Brain pericyte (primary cell): Measurements from ENCODE around the gene DLG2.

Source experiments
- DNase-seq: peaks from one replicate; pipeline ENCODE4 v3.0.0-alpha.2; 2012; ENCODE audit warnings: low read depth, low spot score

Gene DLG2

DNA sequence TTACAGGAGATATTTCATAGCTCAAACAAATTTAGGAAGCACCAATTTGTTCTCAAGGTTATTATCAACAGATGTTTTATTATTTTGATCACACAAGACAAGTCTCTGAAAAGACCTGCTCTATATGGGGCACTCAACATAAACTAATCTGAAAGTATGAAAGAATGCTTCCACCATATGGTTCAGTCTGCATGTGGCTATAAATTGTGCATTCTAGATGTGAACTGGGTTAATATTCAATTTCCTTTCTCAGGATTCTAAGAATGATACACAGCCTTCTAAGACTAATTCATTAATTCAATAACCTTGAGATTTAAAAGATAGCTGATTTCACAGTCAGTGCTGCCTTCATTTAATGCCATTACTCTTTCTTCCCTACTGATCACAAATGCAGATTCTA lies 1489.6 kb downstream of the DLG2 start:
- DNase-seq, result no peak

DNA sequence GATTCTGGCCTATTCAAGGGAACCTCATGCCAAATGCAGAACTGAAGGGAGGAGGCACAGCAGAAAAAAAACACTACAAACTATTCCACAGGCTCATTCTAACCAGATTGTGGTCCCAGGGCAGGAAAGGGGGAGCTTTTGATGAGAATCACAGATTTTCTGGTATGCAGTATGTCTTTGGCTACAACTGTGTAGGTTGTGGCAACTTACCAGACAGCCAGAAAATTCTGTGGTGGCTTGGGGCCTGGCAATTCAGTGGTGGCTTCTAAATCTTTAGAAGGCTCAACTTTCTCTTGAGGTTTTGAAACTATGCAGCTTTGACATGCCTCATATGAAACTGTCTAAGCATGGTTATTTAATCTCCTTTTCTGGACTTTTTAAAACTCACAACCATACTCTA lies 1490.2 kb downstream of the DLG2 start:
- DNase-seq, result no peak

DNA sequence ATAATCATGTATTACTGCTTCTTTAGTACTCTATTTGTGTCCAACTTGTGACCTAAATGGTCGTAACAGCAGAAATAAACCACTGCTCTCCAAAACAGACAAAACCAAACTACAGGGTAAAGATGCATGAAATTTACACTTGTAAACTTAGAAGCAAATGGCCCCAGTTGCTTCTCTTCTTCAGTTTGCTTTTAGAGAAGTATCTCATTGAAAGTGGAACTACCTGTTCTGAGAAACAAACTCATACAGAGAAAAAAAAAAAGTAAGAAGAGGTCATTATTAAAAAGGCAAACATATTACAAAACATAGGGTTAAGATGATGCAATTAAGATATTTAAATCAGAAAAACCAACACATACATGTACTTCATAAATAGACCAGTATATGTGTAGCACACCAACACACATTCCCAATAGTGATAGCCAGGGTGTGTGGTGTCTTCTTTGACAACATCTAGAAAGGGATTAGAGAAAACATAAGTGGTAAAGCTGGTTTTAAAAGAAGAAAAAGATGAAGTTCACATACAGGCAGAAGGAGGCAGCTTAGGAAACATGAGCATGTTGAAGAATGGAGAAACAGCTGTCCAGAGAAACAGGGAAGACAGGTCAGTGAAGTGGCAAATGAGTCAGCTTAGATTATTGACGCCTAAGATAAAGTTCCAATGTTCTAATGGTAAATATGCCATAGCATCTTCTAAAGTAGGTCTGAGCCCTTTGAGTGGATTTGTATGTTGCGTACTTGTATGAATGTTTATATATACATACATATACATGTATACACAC lies 1496.3 kb downstream of the DLG2 start:
- DNase-seq, result no peak

DNA sequence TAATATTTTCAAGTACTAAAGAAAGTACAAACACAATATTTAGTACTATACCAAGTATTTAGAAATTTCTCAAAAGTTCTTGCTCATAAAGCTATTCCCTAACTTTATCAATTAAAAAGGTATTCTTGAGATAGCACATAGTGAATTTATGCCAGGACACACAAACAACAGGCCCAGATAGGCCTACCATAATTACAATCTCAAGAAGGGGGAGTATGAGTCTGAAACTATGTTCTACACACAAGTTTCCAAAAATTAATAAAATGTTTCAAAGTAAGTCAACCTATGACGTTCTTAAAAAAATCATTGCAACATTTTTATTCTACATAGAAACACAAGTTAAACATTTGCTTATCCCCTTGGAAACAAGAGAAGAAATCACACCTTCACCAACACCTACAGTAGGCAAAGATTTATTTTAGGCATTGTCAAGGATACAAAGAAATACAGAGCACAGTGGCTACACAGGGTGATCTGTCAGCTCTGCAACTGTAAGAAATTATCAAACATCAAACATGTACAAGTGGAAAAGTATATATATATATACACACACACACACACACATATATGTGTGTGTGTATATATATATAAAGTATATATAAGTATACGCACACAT lies 1497.1 kb downstream of the DLG2 start:
- no peak for DNase-seq

DNA sequence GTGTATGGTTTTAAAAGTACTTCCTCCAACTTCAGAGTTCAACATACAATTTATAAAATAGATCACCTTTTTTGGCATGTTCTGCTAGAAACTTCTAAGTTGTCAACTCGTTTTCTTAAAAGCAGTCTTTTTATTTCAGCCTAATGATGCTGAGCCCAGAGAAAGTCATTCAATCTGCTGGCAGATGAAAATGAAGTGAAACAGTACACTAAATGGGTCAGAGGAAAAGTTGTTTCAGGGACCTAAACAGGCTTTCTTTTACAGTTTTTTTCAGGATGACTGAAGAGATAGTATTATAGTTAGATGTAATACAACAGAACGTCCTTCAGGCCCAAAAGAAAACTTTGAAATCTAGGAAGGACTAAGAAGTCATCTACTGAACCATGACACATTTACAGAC lies 1498.3 kb downstream of the DLG2 start:
- DNase-seq, result no peak

DNA sequence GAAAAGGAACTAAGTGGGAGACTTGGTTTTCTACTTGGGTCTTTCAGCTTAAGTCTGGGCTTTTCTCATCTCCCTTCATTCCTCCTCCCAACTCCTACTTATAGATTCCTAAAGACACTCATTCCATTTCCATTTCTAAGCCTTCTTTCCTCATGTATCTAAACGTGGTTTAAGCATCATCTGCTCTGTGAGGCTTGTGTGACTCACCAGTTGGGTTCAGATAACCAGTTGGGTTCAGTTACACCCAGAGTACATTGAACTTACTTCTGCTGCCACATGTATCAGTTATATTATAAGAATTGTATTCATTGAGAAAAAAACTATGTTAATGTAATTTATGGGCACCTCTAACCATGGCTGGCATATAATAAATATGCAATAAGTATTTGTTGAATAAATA lies 1509.8 kb downstream of the DLG2 start:
- DNase-seq, result no peak

DNA sequence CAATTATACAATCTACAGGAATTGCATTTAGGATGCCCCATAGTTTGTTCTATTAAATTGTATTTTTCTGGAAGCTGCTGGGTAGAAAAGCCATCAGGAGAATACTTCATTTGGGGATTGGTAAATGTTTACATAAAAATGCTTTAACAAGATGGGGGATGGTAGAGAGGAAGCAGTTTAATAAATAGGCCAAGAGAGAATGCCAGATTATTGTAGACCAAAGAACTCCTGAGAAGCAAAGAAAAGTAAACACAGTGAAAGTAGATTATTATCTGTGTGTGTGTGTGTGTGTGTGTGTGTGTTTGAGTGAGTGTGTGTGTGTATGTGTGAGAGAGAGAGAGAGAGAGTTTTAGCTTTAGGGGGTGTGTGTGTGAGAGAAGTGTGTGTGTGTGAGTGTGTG lies 1520.6 kb downstream of the DLG2 start:
- DNase-seq, result no peak

DNA sequence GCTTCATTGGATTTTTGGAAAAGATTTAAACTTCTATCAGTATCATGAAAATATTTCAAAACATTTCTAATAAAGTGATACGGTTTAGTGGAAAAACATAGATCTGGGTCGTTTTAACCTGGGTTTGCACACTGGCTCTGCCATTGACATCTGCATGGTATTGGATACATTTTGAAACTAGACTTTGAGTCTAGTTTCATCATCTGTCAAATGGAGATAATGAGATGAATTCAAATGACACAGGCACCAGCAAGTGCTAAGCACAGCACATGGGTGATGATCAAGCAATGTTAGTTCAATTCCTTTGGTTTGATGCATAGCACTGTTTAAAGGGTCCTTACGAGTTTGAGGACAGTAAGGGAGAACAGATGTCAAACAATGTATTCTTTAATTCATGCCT lies 1522.0 kb downstream of the DLG2 start:
- no peak for DNase-seq

DNA sequence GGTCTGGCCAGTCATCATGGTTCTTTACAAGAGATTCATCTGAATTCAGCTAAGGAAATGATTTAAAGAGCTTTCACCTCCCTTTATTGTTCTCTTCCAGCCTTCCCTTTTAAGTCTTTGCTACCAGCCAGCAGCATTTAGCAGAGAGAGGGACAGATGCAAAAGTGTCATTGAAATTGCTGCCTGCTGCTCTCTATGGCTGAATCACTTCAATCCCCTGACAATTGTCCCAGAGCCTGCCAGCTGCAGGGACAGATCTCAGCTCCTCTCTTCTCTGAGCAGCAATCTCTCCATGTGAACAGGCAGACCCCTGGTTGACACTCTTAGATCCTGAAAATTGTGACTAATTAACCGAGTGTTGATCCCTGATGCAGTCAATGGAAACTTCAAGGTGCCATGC lies 1524.0 kb downstream of the DLG2 start:
- DNase-seq, result no peak

DNA sequence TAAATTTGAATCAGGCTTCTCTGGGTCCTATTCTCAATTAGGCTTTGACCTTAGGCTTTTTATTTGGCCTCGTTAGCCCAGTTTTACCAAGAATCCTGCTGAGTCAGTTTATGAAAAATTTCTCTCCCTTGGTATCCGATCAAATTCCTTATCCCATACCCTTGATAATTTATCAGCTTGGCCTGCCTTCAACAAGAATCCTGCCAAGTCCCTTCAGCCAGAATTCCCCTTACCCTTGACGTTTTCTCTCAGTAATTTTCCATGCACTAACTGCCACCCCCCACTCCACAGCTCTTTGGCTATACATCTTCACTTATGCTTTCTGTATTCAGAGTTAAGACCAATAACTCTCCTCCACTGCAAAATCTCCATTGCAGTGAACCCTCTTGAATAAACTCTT lies 1530.0 kb downstream of the DLG2 start:
- no peak for DNase-seq

DNA sequence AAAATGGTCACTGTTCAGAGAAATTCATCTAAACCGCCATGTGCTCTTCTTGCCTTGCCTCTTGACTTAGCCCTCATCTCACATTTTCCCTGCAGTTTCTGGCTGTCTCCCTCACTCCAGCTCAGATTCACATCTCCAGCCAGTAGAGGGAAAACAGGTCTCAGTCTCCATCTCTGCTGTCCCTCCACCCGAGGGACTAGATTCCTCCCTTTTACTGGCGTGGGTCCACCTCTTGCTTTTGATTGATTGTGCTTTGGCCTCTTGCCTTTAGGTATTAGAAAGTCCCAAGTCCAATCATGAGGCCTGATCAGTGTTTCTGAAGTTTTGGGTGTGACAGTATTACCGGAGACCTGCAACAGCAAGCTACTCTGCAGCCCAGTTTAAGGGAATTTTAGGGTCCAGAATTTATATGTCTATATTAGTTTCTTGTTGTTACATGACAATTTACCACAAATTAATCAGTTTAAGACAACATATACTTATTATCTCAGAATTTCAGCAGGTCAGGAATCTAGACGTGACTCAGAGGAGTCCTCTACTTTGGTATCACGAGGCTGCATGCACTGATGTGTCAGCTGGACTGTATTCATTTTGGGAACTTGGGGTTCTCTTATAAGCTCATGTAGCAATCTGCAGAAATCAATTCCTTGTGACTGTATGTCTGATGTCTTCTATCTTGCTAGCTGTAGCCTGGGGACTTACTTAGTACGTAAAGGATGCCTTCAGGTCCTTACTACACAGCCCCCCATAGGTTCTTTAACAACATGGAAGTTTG lies 1535.7 kb downstream of the DLG2 start:
- DNase-seq, result no peak

DNA sequence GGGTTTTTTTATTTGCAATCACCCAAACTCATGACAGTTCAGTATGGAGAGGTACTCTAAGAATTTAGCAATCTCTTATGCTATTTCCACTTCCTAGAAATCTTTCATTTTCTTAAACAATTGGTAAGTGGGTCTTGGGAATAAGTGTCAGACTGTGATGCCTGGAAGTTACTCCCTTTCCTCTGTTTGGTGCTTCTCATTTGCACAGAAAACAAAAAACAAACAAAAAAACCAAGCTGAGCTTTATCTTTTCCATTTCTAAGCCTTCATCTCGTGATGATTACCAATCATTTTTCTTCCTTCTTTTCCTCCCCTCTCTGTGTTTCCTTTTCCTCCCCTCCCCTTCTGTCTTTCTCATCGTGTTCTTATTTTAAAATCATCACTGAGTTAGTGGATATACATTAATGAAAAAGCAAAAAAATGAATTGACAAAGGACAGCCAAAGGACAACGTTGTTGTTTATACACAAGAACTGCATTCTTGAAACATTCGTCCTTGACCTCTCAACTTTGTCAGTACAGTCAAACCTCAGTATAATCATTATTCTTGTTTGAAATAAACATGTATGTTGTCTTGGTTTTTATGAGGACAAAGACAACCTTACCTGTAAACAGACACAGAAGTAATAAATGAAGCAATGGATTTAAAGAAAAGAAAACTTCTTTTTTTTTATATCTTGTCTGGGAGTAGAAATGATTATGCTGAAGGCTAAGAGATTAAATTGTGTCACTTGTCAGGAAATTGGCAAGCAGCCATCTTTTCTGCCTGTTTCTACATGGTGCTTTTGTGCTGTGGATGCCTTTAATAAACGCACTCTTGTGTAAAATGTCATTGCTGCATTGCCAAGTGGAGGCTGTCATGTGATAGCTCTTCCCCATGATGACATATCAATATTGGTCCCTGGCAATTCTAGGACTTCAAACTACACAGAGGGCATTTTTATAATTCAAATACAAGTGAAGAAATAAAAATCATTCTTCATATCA lies 1537.8 kb downstream of the DLG2 start:
- no peak for DNase-seq

DNA sequence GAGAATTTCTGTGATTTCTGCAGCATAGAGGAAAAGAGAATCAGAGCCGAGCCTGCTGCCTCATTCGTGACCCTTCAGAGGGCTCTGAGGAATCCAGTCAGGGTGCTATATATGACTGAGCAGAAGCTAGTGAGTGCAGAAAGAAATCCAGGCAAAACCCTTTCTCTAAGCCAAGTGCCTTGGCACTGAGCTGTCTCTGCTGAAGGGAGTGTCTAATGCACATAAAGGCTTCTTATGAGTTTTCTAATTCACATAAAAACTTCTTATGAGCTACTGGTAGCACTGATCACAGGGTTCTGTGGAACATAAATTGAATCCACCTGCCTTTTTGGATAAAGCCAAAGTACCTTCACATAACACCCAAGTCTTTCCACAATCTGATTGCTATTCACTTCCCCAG lies 1555.3 kb downstream of the DLG2 start:
- no peak for DNase-seq

DNA sequence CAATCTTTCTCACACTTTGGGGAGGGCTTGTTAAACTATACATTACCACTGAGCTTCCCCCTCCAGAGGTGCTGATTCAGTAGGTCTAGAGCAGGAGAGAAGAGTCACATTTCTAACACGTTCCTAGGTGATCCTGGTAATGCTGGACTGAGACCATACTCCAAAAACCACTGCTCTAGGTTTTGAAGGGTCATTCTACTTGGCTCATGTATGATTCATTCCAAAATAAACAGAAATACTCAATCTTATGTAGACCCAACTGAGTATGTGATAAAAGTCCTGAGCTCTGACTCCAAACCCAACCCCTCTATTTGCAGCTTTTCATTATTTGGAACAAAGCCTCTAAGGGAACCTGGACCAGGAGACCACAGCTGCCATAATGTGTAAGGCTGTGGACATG lies 1558.1 kb downstream of the DLG2 start:
- no peak for DNase-seq

DNA sequence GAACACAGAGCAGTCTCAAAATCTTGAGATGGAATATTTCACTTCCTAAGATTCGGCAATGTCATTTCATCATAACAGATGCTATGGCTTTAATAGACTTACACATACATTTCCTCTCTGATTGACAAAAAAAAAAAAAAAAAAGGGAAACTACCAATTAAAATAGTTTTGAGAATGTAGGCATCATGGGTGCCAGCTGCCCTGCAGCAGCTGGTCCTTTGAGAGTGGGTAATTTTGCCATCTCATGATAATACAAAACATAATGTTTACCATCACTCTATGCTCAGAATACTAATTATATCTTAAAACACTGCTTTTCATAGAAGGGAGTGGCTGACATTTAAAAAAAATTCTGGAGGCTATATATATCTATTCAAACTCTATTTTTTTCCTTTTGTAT lies 1565.4 kb downstream of the DLG2 start:
- no peak for DNase-seq

DNA sequence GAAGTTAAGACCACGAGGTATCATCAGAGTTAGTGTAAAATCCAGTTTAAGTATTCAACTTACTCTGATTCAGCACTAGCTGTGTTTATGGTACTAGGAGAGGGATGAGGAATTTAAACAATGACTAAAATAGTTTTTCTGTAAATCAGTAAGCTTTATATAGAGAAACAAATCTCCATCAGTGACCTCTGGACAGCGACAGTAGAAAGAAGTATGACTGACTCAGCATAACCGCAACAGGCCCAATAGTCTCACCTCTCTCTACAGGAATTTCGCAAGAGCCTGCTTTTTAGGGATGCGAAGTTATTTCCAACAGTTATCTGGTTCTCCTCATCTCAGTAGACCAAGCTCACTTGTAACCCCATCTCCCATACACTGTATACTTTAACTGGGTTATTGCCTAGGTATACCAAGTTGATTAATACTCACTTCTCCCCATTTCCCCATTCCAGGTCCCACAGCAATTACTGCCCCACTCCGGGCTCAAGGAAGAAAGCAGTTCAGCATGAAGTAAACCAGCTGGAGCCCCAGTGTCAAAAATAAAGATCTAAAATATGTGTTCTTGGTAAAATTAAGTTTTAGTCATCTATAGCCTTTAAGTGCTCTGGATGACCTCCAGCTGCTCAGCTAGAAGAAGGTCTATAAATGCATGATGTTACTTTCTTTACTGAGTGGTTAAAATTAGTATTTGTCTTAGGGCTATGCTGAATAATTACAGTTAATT lies 1570.3 kb downstream of the DLG2 start:
- DNase-seq, result no peak

DNA sequence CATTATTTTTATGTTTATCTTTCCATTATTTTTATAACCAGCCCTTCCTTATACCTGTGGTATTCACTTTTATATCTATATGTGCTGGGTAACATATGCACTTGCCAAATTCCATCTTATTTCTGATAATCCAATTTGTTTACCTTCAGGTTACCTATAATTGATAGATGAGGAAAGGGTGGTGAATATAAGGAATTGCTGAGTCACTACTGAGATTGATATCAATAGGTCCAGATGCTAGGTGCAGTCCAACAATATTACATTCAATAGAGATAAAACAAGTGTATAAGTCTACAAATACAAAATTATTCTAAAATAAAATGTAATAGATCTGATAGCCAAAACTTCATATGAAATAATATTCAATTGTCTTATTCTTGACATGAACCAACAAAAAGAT lies 1582.0 kb downstream of the DLG2 start:
- DNase-seq, result no peak

DNA sequence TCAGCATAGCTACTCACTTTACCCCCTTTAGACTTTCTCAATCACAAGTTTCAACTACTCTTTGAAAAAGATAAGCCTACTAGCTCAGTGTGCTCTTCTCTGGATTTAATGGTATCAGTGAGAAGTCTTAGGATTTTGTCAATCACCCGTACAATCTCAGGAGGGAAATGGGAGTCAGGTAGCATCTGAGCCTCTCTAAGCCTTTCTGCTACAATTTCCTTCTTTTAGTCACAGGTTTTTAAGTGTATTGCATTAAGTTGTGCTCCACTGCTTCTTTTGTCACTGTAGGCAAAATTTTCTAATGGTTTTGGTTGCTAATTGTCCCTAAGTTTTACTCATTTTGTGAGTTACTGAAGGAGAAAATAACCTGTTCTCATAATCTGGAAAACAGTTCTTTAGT lies 1582.4 kb downstream of the DLG2 start:
- DNase-seq, result no peak

DNA sequence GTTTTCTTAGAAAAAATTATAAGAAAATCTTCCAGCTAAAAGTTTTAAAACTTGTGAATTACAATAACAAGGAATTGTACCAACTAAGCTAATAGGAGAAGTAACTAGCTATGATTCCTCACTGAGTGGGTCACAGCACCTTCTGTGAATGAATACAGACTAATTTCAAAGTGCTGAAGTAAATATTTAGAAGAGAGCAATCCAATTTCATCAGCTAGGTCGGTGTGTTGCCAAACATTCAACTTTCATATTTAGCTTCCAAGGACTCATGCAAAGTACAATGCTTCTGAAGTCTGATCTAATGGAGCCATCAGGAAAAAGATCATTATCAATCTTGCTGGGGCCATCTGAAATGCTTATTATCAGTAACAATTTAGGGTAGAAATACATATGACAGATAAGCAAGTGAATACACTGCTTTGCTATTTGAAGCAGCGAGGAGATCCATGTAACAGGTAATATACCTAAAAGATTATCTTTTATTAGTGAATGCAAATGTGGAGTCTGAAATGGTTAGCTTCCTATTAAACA lies 1590.4 kb downstream of the DLG2 start:
- DNase-seq, result no peak

DNA sequence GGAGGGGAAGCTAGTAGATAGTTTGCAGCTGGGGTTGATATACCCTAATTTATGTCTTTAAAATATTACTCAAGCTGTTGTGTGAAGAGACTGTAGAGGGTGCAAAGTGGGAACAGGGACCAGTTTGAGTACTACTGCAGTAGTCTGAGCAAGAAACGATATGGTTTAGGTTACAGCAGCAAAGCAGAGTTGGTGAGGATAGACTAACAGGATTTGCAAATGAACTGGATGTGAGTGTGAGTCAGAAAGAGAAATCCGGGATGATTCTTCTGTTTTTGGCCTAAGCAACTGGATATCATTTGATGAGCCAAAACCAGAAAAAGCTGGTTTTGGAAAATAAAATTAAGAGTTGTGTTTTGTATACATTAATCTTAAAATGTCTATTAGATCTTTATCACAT lies 1591.5 kb downstream of the DLG2 start:
- no peak for DNase-seq

DNA sequence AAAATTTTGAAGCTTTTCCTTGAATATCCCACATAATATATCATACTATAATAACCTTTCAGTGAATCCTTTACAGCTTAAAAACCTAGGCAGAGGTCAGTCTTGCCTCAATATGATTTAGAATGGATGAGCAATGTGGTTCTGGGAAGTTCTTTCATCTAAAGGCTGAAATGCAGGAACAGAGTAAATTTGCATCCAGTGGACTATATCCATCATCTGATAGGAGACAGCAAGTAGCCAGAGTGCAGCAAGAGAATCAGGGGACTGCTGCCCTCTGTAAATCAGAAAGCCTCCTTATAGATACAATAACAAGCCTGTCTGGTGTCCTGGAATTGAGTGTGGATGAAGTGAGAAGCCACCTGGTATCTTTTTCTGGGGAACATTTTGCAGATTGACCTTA lies 1592.7 kb downstream of the DLG2 start:
- DNase-seq, result no peak
